K562 (cell line): ENCODE results near the gene PRR5.

Experiments
- CTCF ChIP-seq, 3 experiments: IDR thresholded peaks in 2 of 3; conservative IDR thresholded peaks in 1 of 3; 2 replicates each; pipeline ENCODE4 v1.5.1; 2011 to 2012; ENCODE audit warnings: low read length in 3 of 3, mild to moderate bottlenecking in 3 of 3, control low read depth in 2 of 3, improper control_type of control experiment in 1 of 3, inconsistent platforms in 1 of 3, low read depth in 1 of 3, mixed read lengths in 1 of 3, moderate library complexity in 1 of 3; ENCODE audit not compliant: insufficient read depth in 2 of 3
- EZH2 ChIP-seq: IDR thresholded peaks from 2 replicates; pipeline ENCODE4 v1.6.1; 2012; ENCODE audit warnings: low read depth, mild to moderate bottlenecking, inconsistent platforms, low read length, borderline replicate concordance
- GTF2E2 ChIP-seq: fragments of 200-800 bp; sonication (Bioruptor generic); IDR thresholded peaks from 2 replicates; pipeline ENCODE4 v1.6.1; 2016; ENCODE audit warnings: missing genetic modification characterization, missing compliant biosample characterization
- POLR2A ChIP-seq: fragments of 450-650 bp; conservative IDR thresholded peaks from 2 replicates; pipeline ENCODE4 v1.6.1; 2016
- POLR2AphosphoS5 ChIP-seq: IDR thresholded peaks from 2 replicates; pipeline ENCODE4 v1.6.1; 2011; ENCODE audit warnings: mild to moderate bottlenecking, low read depth, low read length, moderate library complexity; ENCODE audit not compliant: control insufficient read depth, insufficient read depth
- RAD21 ChIP-seq, 2 experiments: fragments of 250-450 bp in 1 of 2; fragments of 450-650 bp in 1 of 2; sonication (Bioruptor Pico) in 1 of 2; formaldehyde crosslinking in 1 of 2; IDR thresholded peaks in 1 of 2; conservative IDR thresholded peaks in 1 of 2; 2 replicates each; pipeline versions ENCODE4 v1.4.0 to v1.8.0; 2020 to 2022; ENCODE audit warnings: mild to moderate bottlenecking in 2 of 2, moderate library complexity in 1 of 2
- RBM15 ChIP-seq: fragments of 200-400 bp; formaldehyde crosslinking; IDR thresholded peaks from 2 replicates; pipeline ENCODE4 v1.6.1; 2018; ENCODE audit warnings: mild to moderate bottlenecking, low read length, moderate library complexity; ENCODE audit not compliant: insufficient read depth
- ZBTB8A ChIP-seq: fragments of 450-650 bp; IDR thresholded peaks from 2 replicates; pipeline ENCODE4 v1.6.1; 2018; ENCODE audit warnings: mild to moderate bottlenecking, moderate library complexity; ENCODE audit not compliant: partially characterized antibody

DNA sequence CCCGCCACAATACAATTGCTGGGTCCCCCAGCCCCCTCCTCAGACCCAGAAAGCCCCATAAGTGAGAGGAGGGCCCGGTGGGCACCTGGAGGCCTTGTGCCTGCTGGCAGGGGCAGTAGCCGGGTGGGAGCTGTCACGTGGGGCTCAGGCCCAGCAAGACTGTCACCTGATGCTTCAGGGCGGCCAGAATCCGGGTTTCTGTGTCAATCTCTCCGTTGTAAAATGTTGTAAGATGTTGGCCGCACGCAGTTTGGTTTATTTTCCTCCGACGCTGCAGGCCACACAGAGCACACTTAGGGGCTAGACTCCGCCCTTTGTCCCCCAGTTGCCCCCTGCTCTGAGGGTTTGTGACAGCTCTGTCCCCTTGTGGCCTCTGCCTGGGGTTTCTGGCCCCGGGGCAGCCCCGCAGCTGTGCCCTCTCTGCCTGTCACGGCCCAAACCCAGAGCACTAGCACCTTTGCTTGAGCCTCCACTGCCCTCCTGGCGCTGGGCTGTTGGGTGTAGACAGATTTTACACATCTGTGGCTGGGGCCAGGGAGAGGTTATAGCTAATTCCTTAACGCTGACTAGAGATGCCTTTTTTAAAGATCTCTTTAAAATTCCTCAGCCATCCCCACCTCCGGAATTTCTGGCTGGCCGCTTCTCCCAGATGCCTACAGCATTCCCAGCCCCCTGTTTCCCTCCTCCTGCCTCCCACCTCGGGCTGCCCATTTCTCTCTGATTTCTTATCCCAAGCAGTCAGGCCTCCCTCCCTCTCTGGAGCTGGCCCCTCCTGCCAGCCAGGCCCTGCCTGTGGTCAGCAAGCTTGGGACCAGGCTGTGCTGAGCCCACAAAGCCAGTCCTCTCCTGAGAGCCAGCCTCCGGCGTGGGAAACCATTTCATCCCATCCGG lies 3.2 kb upstream of the PRR5 start:
- TF ChIP-seq POLR2AphosphoS5 (no peak), CTCF (IDR thresholded peaks at IDR 0.05 in 2 of 3, conservative IDR thresholded peaks at IDR 0.05 in 1 of 3; ENCODE audit: insufficient read depth in 2 of 3, low read depth in 1 of 3, low read length in 3 of 3) (no peak), RBM15 (no peak), EZH2 (no peak), ZBTB8A (no peak), RAD21 (CRISPR knock-in tag; conservative IDR thresholded peaks at IDR 0.05 in 1 of 2, IDR thresholded peaks at IDR 0.05 in 1 of 2) (no peak), POLR2A (no peak), GTF2E2 (tag) (no peak)
